ENCODE measurements around the gene ZNF408.

The ZNF408 gene

DNA sequence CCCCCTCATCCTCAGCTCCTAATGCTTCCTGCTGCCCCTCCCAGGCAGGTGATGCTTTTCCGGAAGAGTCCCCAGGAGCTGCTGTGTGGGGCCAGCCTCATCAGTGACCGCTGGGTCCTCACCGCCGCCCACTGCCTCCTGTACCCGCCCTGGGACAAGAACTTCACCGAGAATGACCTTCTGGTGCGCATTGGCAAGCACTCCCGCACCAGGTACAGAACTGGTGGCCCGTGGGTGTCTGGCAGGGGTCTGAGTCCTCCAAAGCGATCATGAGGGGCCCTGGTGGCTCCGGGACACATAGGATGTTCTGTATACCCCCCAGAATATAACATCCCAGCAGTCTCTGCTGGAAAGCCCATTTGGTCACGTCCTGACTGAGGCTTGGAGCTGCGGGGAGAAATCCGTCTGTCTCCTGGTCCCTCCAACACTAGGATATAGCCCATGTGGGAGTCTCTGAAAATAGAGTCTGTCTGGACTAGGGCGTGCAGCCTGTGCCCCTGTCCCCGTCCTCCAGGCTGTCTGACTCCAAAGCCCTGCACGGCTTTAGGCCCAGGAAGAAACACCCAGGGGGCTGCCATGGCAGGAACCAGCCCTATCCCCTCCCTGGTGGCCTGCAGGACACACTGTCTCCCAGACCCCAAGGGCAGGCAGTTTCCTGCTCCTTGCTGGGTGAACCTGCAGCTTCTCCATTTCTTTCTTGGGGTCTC is 27.3 kb downstream of the ZNF408 start:
- no peak overlapping the region for H3K4me2 ChIP-seq (ENCODE audit: low read length)
- no peak overlapping the region for H2AFZ ChIP-seq (ENCODE audit: low read length)
- no peaks in the 10 kb centered on the region for H4K20me1 ChIP-seq (ENCODE audit: insufficient read depth, low read length)
- no peak overlapping the region for H3K9ac ChIP-seq (ENCODE audit: low read length)
- H3K4me3 ChIP-seq (ENCODE audit: low read depth, low read length, poor library complexity, severe bottlenecking): no peak overlapping the region
- H3K9me2 ChIP-seq (ENCODE audit: low read depth, low read length): no peaks in the 10 kb centered on the region
- no peaks in the 10 kb centered on the region for H3K36me3 ChIP-seq (ENCODE audit: insufficient read depth, low read length)
- TF ChIP-seq CTCF (IDR thresholded peaks at IDR 0.05; ENCODE audit: low read length) (no peak), EZH2 (IDR thresholded peaks at IDR 0.05; ENCODE audit: borderline replicate concordance, low read length) (no peak)
- H3K27ac ChIP-seq (ENCODE audit: low read depth, low read length, poor library complexity, severe bottlenecking): no peak overlapping the region
- H3F3A ChIP-seq (ENCODE audit: insufficient read depth, low read length): no peaks in the 10 kb centered on the region
- no peaks in the 10 kb centered on the region for H3K27me3 ChIP-seq (ENCODE audit: insufficient read depth, low read length)
- no peaks in the 10 kb centered on the region for H3K79me2 ChIP-seq (ENCODE audit: insufficient read depth, low read length)
- no peaks in the 10 kb centered on the region for H3K9me3 ChIP-seq (ENCODE audit: low read length)
- peaks cover 6% of the 10 kb centered on the region for H3K4me1 ChIP-seq (ENCODE audit: insufficient read depth, low read length, severe bottlenecking)

GRCh38 chr11:46728659-46729040 is 27.8 kb downstream of the ZNF408 start:
- no peaks in the 10 kb centered on the region for H3K9me3 ChIP-seq (ENCODE audit: low read length)
- H3K27ac ChIP-seq (ENCODE audit: low read depth, low read length, poor library complexity, severe bottlenecking): no peak overlapping the region
- no peak overlapping the region for H3K9ac ChIP-seq (ENCODE audit: low read length)
- no peaks in the 10 kb centered on the region for H3K79me2 ChIP-seq (ENCODE audit: insufficient read depth, low read length)
- peaks cover 6% of the 10 kb centered on the region for H3K4me1 ChIP-seq (ENCODE audit: insufficient read depth, low read length, severe bottlenecking)
- H3K9me2 ChIP-seq (ENCODE audit: low read depth, low read length): no peaks in the 10 kb centered on the region
- no peaks in the 10 kb centered on the region for H4K20me1 ChIP-seq (ENCODE audit: insufficient read depth, low read length)
- H3K27me3 ChIP-seq (ENCODE audit: insufficient read depth, low read length): no peaks in the 10 kb centered on the region
- no peaks in the 10 kb centered on the region for H3K36me3 ChIP-seq (ENCODE audit: insufficient read depth, low read length)
- H2AFZ ChIP-seq (ENCODE audit: low read length): no peak overlapping the region
- no peak overlapping the region for H3K4me3 ChIP-seq (ENCODE audit: low read depth, low read length, poor library complexity, severe bottlenecking)
- no peak overlapping the region for H3K4me2 ChIP-seq (ENCODE audit: low read length)
- no peak for TF ChIP-seq EZH2 (IDR thresholded peaks at IDR 0.05; ENCODE audit: borderline replicate concordance, low read length)
- no peak for TF ChIP-seq CTCF (IDR thresholded peaks at IDR 0.05; ENCODE audit: low read length)
- no peaks in the 10 kb centered on the region for H3F3A ChIP-seq (ENCODE audit: insufficient read depth, low read length)

- H3K4me3 ChIP-seq (ENCODE audit: low read depth, low read length, poor library complexity, severe bottlenecking): no peak overlapping the region
- no peaks in the 10 kb centered on the region for H3K4me1 ChIP-seq (ENCODE audit: insufficient read depth, low read length, severe bottlenecking)
- no peak overlapping the region for H2AFZ ChIP-seq (ENCODE audit: low read length)
- H4K20me1 ChIP-seq (ENCODE audit: insufficient read depth, low read length): no peaks in the 10 kb centered on the region
- H3F3A ChIP-seq (ENCODE audit: insufficient read depth, low read length): no peaks in the 10 kb centered on the region
- no peak overlapping the region for H3K27ac ChIP-seq (ENCODE audit: low read depth, low read length, poor library complexity, severe bottlenecking)
- H3K9me2 ChIP-seq (ENCODE audit: low read depth, low read length): no peaks in the 10 kb centered on the region
- TF ChIP-seq EZH2 (IDR thresholded peaks at IDR 0.05; ENCODE audit: borderline replicate concordance, low read length) (no peak), CTCF (IDR thresholded peaks at IDR 0.05; ENCODE audit: low read length) (no peak)
- no peaks in the 10 kb centered on the region for H3K9me3 ChIP-seq (ENCODE audit: low read length)
- no peak overlapping the region for H3K4me2 ChIP-seq (ENCODE audit: low read length)
- no peaks in the 10 kb centered on the region for H3K27me3 ChIP-seq (ENCODE audit: insufficient read depth, low read length)
- no peaks in the 10 kb centered on the region for H3K36me3 ChIP-seq (ENCODE audit: insufficient read depth, low read length)
- no peaks in the 10 kb centered on the region for H3K79me2 ChIP-seq (ENCODE audit: insufficient read depth, low read length)
- no peak overlapping the region for H3K9ac ChIP-seq (ENCODE audit: low read length)
These were observed 28.5 kb downstream of the ZNF408 start for GRCh38 chr11:46729110-46730027.
